SK-N-MC (cell line): ENCODE data around the gene SETD2.

ENCODE experiments used
- DNase-seq: peaks from one replicate; pipeline ENCODE4 v3.0.0-alpha.2; 2011; ENCODE audit warnings: low read depth, low spot score
- H3K27ac ChIP-seq: fragments of 200-600 bp; sonication (generic); 2 replicates; pipeline ENCODE4 v1.5.1; 2016; ENCODE audit warnings: mixed run types
- H3K36me3 ChIP-seq: fragments of 200-600 bp; sonication (generic); 2 replicates; pipeline ENCODE4 v1.6.1; 2017; ENCODE audit warnings: antibody characterized with exemption, low read length, mixed read lengths; ENCODE audit not compliant: insufficient read depth
- H3K4me3 ChIP-seq: fragments of 200-600 bp; sonication (generic); 2 replicates; pipeline ENCODE4 v1.5.1; 2016
- H3K9ac ChIP-seq: fragments of 200-600 bp; sonication (generic); 2 replicates; pipeline ENCODE4 v1.8.0; 2017; ENCODE audit warnings: mixed run types, mixed read lengths; ENCODE audit not compliant: insufficient read length
- H3K9me3 ChIP-seq: fragments of 200-600 bp; sonication (generic); 2 replicates; pipeline ENCODE4 v1.6.1; 2017; ENCODE audit warnings: low read depth, mild to moderate bottlenecking, antibody characterized with exemption, low read length, moderate library complexity, mixed read lengths
- EZH2 ChIP-seq: fragments of 200-600 bp; sonication (generic); IDR thresholded peaks from one replicate; pipeline ENCODE4 v1.6.1; 2017; ENCODE audit warnings: antibody characterized with exemption
- FOXP2 ChIP-seq: optimal IDR thresholded peaks from 2 replicates; pipeline ENCODE3; 2011; ENCODE audit warnings: mild to moderate bottlenecking, moderate library complexity; ENCODE audit not compliant: insufficient read depth; ENCODE audit errors: extremely low read length, control extremely low read depth
- POLR2AphosphoS5 ChIP-seq: IDR thresholded peaks from 2 replicates; pipeline ENCODE4 v1.6.1; 2012; ENCODE audit warnings: mild to moderate bottlenecking, low read depth, low read length, borderline replicate concordance

Gene SETD2

GRCh38 chr3:47097864-47098263 lies 66.0 kb downstream of the SETD2 start:
- TF ChIP-seq POLR2AphosphoS5 (no peak), FOXP2 (no peak), EZH2 (no peak)
- no peak overlapping the region for H3K9ac ChIP-seq
- H3K36me3 ChIP-seq, result peaks cover 21% of the 10 kb centered on the region; the same call in 1 of the 2 replicates

GRCh38 chr3:47096959-47097358 lies 67.0 kb downstream of the SETD2 start:
- Histone ChIP-seq H3K9ac (no peak overlapping the region), H3K9me3 (no peaks in the 10 kb centered on the region)

More at GRCh38 chr3:47097864-47098263, 66.0 kb downstream of the SETD2 start:
- H3K4me3 ChIP-seq, result no peak overlapping the region
- H3K9me3 ChIP-seq, result no peaks in the 10 kb centered on the region
- no peak overlapping the region for H3K27ac ChIP-seq
- no peak for DNase-seq

GRCh38 chr3:47092090-47092489 lies 71.8 kb downstream of the SETD2 start:
- Histone ChIP-seq H3K27ac (no peak overlapping the region), H3K36me3 (peaks cover 11% of the 10 kb centered on the region; the same call in 1 of the 2 replicates), H3K4me3 (no peak overlapping the region), H3K9ac (no peak overlapping the region), H3K9me3 (no peaks in the 10 kb centered on the region)
- DNase-seq, result no peak
- no peak for TF ChIP-seq EZH2
- no peak for TF ChIP-seq FOXP2
- no peak for TF ChIP-seq POLR2AphosphoS5

More at GRCh38 chr3:47096959-47097358, 67.0 kb downstream of the SETD2 start:
- DNase-seq, result no peak
- no peak for TF ChIP-seq POLR2AphosphoS5
- Histone ChIP-seq H3K36me3 (peaks cover 19% of the 10 kb centered on the region; the same call in 1 of the 2 replicates), H3K4me3 (no peak overlapping the region), H3K27ac (no peak overlapping the region)

- Histone ChIP-seq H3K9ac (no peak overlapping the region), H3K36me3 (peaks cover 6% of the 10 kb centered on the region; the same call in 1 of the 2 replicates), H3K27ac (no peak overlapping the region), H3K4me3 (no peak overlapping the region), H3K9me3 (no peaks in the 10 kb centered on the region)
- DNase-seq, result no peak
- TF ChIP-seq POLR2AphosphoS5 (no peak), FOXP2 (no peak), EZH2 (no peak)
These were observed 74.3 kb downstream of the SETD2 start for GRCh38 chr3:47089630-47090029.

GRCh38 chr3:47086071-47086470 lies 77.8 kb downstream of the SETD2 start:
- no peak for TF ChIP-seq EZH2
- no peak for TF ChIP-seq POLR2AphosphoS5
- TF ChIP-seq FOXP2, result no peak
- Histone ChIP-seq H3K9ac (no peak overlapping the region), H3K27ac (no peak overlapping the region), H3K9me3 (no peaks in the 10 kb centered on the region), H3K4me3 (no peak overlapping the region), H3K36me3 (peaks cover 22% of the 10 kb centered on the region; the same call in 1 of the 2 replicates)
- DNase-seq, result no peak

- Histone ChIP-seq H3K27ac (no peak overlapping the region), H3K36me3 (peaks cover 22% of the 10 kb centered on the region; the same call in 1 of the 2 replicates), H3K4me3 (no peak overlapping the region), H3K9ac (no peak overlapping the region), H3K9me3 (no peaks in the 10 kb centered on the region)
- TF ChIP-seq FOXP2, result no peak
- no peak for TF ChIP-seq EZH2
- TF ChIP-seq POLR2AphosphoS5, result no peak
- no peak for DNase-seq
These were observed 80.1 kb downstream of the SETD2 start for GRCh38 chr3:47083786-47084185.

GRCh38 chr3:47082519-47082918 lies 81.4 kb downstream of the SETD2 start:
- H3K27ac ChIP-seq, result no peak overlapping the region
- TF ChIP-seq EZH2, result no peak
- TF ChIP-seq POLR2AphosphoS5, result no peak
- TF ChIP-seq FOXP2, result no peak
- no peaks in the 10 kb centered on the region for H3K9me3 ChIP-seq
- H3K4me3 ChIP-seq, result no peak overlapping the region
- H3K9ac ChIP-seq, result no peak overlapping the region
- DNase-seq, result no peak
- peaks cover 22% of the 10 kb centered on the region; the same call in 1 of the 2 replicates for H3K36me3 ChIP-seq

GRCh38 chr3:47079432-47079831 lies 84.5 kb downstream of the SETD2 start:
- H3K36me3 ChIP-seq, result peaks cover 21% of the 10 kb centered on the region

GRCh38 chr3:47073685-47074084 lies 90.2 kb downstream of the SETD2 start:
- Histone ChIP-seq H3K27ac (no peak overlapping the region), H3K9ac (no peak overlapping the region), H3K36me3 (peaks cover 4% of the 10 kb centered on the region), H3K9me3 (no peaks in the 10 kb centered on the region), H3K4me3 (no peak overlapping the region)
- DNase-seq, result no peak
- no peak for TF ChIP-seq FOXP2
- TF ChIP-seq POLR2AphosphoS5, result no peak
- TF ChIP-seq EZH2, result no peak

More at GRCh38 chr3:47079432-47079831, 84.5 kb downstream of the SETD2 start:
- Histone ChIP-seq H3K9ac (no peak overlapping the region), H3K27ac (no peak overlapping the region), H3K9me3 (no peaks in the 10 kb centered on the region), H3K4me3 (no peak overlapping the region)
- DNase-seq, result no peak
- TF ChIP-seq FOXP2 (no peak), POLR2AphosphoS5 (no peak), EZH2 (no peak)
